HG03175 (cell line): ENCODE data around the gene DYNC1H1.

ENCODE experiments used
- ATAC-seq: cut with Tn5 transposase; IDR thresholded peaks from one replicate; pipeline ENCODE4 v1.9.1; 2021; ENCODE audit warnings: mild to moderate bottlenecking, moderate library complexity; ENCODE audit not compliant: unreplicated experiment

The DYNC1H1 gene

DNA sequence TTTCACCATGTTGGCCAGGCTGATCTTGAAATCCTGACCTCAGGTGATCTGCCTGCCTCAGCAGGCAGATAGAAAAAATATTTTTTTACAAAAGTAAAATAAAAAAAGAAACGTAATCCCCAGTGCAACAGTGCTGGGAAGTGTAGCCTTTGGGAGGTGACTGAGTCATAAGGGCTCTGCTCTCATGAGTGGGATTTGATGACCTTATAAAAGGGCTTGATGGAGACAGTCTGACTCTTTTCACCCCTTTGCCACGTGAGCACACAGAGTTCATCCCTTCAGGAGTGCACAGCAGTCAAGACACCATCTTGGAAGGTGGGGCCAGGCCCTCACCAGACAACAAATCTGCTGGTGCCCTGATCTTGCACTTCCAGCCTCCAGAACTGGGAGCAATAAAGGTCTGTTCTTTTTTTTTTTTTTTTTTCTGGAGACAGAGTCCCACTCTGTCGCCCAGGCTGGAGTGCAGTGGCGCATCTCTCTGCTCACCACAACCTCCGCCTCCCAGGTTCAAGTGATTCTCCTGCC is 24.7 kb upstream of the DYNC1H1 start:
- no peak for ATAC-seq

GRCh38 chr14:101944451-101944850 is 19.9 kb upstream of the DYNC1H1 start:
- no peak for ATAC-seq

- no peak for ATAC-seq
Observed at GRCh38 chr14:101945171-101945570, 19.2 kb upstream of the DYNC1H1 start.

- ATAC-seq: peak; percentile 3
Observed at GRCh38 chr14:101947577-101947903, 16.8 kb upstream of the DYNC1H1 start.

DNA sequence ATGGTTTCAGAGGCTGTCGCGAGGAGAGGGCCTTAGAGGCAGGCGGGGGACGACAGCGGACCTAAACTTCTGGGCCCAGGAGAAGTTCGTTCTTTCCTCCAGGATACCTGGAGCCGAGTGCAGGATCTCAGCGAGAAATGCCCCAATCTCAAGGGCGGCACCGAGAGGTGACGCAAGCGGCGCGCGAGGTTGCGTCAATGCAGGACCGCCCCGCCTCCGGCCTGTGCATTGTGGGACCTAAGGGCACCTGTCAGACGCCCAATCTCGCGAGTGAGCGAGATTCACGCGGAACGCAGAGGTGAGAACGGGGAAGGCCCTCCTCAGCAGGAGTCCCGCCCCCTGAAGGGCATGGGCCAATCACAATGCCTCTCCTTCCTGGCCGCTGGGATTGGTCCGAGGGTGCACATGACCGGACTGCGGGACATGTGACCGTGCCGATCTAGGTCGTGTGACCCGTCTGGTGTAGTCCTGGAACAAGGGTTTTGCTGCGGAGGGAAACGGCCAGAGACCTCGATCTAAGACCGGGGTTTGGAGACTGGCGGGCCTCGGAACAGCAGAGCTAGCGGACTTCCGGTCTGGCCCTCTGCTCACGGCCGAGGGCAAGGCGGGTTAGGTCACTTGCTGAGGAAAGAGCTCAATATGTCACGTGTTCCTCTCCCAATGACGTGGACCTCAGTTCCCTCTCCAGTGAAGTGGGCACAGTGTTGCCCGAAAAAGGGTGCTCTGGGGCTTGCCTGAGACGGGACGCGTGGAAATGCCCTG is 16.3 kb upstream of the DYNC1H1 start:
- ATAC-seq: peak; percentile 98

- ATAC-seq: peak; percentile 2
Observed at GRCh38 chr14:101948666-101949216, 15.6 kb upstream of the DYNC1H1 start.

- ATAC-seq: no peak
Observed at GRCh38 chr14:101950100-101950499, 14.3 kb upstream of the DYNC1H1 start.

GRCh38 chr14:101950516-101951215 is 13.7 kb upstream of the DYNC1H1 start:
- ATAC-seq: no peak

DNA sequence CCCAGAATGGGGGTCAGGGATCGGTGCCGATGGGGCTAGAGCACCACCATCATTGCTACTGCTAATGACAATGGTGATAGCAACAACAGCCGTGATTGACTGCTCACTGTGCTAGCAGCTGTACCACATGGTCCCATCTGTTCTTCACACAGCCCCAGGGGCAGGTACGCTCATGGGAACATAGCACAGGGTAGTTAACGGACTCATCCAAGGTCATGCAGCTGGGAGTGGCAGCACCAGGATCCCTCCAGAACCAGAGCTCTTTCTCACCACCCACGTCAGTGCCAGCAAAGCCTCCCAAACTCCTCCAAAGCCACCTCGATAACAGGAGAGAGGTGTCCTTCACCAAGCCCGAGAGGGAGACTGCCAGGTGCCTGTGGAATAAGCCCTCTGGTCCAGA is 11.2 kb upstream of the DYNC1H1 start:
- ATAC-seq: no peak

DNA sequence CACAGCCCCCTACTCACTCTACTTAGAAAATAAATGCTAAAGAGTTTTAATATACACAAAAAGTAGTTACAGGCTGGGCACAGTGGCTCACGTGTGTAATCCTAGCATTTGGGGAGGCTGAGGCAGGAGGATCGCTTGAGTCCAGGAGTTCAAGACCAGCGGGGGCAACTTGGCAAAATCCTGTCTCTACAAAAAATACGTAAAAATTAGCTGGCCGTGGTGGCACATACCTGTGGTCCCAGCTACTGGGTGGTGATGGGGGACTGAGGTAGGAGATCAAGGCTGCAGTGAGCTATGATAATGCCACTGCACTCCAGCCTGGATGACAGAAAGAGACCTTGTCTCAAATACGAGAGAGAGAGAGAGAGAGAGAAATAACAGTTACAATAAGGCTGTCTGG is 9.9 kb upstream of the DYNC1H1 start:
- ATAC-seq: no peak

- ATAC-seq: no peak
Observed at GRCh38 chr14:101955695-101956161, 8.6 kb upstream of the DYNC1H1 start.

DNA sequence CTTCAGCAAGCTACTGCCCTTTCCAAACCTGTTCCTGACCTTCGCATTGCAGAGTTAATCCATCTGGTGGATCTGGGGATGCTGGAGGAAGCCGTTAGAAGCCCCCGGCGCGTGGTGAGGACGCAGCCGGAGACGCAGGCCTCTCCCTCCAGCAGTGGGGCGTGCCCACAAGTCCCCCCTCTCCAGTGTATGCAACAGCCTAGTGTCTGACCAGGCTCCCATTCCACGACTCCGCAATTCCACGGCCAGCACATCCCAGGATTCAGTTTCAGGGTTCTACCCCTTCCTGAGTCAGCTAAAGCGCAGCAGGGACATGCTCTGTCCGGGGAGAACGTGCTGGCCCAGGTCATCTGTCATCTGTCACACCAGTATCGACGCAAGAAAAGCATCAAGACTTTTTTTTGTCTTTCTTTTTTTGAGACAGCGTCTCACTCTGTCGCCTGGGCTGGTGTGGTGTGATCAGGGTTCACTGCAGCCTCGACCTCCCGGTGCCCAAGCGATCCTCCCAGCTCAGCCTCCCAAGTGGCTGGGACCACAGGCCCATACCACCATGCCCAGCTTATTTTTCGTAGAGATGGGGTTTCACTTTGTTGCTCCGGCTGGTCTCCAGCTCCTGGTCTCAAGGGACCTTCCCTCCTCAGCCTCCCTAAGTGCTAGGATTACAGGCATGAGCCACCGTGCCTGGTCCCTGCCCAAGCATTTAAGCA is 8.0 kb upstream of the DYNC1H1 start:
- ATAC-seq: no peak

GRCh38 chr14:101957406-101958234 is 6.8 kb upstream of the DYNC1H1 start:
- no peak for ATAC-seq

DNA sequence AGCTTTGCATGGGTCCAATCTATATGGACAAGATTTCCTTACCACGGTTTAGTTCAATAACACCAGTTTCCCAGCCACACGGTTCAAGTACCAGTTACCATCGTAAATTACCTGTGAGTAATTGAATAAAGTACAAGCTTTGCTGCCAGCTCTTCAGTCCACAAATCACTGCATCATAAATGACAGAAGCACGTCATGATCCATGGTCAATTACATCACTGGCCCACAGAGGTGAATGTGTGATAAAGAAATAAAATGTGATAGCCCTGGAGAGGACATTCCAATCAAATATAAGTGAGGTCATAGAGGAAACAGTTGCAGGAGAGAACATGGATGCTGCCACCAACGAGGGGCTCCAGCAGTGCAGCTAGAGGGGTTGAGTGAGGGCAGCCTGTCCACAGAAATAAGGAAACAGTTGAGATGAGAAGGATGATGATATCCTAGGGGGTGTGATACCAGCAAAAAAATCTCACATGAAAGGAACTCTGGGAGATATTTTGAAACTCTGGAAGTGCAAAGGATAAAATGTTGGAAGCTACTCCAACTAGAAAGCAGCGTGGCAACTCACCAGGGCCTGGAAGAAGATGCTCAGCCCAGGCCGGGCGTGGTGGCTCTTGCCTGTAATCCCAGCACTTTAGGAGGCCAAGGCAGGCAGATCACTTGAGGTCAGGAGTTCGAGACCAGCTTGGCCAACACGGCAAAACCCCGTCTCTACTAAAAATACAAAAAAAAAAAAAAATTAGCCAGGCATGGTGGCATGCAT is 5.8 kb upstream of the DYNC1H1 start:
- ATAC-seq: no peak

- ATAC-seq: no peak
Observed at GRCh38 chr14:101959277-101959676, 5.1 kb upstream of the DYNC1H1 start.

DNA sequence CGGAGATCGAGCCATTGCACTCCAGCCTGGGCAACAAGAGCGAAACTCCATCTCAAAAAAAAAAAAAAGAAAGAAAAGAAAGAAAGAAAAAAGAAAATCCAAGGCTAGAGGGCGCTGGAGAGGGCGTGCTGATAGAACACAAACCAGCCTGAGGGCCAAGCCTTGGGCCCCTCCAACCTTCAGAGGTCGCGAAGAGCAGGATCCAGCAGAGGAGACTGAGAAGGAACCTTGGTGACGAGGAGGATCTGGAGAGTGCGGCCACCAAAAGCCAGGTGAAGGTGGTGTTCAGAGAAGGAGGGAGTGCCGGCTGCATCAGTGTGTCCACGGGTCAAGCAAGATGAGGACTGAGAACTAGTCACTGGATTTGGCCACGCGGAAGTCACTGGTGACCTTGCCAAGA is 4.1 kb upstream of the DYNC1H1 start:
- ATAC-seq: no peak

DNA sequence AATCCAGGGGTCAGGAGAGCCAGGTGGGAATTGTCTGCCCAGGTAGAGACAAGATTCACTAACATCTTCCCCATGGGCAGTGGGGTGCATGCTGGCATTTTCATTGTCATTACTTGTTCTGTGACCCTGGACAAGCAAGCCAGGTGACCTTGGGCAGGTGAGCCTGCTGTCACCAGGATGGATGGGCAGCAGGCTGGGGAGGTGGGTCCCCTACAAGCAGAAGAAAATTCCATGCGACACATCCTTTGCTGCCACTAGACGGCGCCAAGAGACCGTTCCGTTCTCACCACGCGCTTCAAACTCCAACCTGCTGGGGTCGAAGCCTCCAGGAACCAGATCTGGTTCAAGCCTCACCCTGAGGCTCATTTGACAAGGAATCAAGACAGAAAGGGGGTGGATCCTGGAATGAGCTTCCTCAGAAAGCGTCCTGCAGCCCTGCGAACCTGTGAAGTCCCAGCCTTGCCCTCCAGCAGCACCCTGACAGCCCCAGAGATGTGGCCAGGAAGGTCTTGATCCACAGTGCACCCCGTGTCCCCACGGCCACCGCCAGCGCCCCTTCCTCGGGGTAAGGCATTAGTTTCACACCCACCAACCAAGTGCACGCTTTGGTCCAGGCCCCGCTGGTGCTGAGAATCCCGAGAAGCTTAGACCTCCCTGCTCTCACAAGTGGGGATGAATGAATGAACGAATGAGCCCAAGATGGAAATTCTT is 3.2 kb upstream of the DYNC1H1 start:
- no peak for ATAC-seq

GRCh38 chr14:101961746-101962502 is 2.4 kb upstream of the DYNC1H1 start:
- ATAC-seq: no peak
